CD4-positive, alpha-beta T cell treated with Interferon alpha-2 for 1 hour (primary cell): ENCODE data around the gene STAT3.
"Not testable (repeated sequence)": the region's sequence is repeated elsewhere in the genome, so short reads cannot be mapped to it uniquely, and the experiment has no call there.

Experiments
- DNase-seq, 2 donors: peaks; one replicate each; pipeline ENCODE4 v3.0.0-alpha.2; 2020 to 2022

Gene STAT3

DNA sequence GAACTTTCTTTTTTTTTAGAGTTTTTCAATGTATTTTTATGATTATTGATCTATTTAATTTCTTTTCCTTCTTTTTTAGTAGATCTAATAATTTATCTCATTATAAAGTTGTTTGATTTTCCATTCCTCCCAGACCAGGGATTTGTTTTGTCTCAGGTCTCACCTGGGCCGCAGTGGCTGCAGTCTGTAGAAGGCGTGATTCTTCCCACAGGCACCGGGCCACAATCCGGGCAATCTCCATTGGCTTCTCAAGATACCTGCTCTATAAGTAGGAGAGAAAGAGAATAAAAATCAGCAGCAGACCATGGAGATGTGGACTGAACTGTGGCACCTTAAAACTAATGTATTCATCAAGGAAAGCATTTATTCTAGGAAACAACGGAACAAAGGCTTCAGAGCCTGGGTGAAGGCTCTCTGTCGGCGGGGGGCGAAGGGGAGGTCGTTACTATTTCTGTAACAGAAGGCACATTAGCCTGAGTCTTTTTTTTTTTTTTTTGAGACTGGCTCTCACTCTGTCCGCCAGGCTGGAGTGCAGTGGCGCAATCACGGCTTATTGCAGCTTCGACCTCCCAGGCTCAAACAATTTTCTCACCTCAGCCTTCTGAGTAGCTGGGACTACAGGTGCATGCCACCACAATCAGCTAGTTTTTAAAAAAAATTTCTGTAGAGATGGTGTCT lies 42.7 kb downstream of the STAT3 start:
- no peak for DNase-seq

DNA sequence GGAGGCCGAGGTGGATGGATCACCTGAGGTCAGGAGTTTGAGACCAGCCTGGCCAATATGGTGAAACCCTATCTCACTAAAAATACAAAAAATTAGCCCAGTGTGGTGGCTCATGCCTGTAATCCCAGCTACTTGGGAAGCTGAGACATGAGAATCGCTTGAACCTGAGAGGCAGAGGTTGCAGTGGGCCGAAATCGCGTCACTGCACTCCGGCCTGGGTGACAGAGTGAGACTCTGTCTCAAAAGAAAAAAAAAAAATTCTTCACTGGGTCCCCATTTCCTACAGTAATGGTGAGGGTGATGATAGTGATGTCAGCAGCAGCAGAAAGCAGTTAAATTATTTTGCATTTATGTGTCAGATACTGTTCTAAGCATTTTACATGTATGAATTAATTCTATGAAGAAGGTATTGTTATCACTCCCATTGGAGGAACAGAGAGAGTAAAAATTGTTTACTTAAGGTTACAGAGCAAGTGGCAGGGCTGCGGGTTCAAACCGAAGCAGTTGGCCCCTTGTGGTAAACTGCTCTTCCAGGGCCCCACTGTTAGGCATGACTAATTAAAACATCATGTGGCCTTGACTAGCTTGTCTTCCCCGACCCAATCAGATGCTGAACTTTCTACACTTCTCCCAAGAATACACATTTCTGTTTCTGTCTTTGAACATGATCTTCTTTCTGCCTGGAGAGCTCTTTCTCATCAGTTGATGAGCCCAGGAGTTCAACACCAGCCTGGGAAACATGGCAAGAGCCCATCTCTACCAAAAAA lies 45.8 kb downstream of the STAT3 start:
- no peak for DNase-seq

DNA sequence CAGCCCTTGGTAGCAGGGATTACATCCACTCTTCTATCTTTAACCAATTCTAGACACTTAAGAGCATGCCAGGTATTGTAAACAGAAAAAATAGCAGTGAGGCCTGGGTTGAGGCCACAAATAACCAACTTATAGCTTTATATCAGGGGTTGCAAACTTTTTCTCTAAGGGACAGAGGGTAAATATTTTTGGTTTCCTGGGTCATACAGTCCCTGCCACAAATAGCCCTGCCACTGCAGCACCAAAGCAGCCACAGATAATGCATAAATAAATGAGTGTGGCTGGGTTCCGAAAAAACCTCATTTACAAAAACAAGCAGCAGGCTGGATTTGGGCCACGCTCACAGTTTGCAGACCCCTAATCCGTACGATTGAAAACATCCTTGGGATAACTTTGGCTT lies 46.7 kb downstream of the STAT3 start:
- no peak for DNase-seq

DNA sequence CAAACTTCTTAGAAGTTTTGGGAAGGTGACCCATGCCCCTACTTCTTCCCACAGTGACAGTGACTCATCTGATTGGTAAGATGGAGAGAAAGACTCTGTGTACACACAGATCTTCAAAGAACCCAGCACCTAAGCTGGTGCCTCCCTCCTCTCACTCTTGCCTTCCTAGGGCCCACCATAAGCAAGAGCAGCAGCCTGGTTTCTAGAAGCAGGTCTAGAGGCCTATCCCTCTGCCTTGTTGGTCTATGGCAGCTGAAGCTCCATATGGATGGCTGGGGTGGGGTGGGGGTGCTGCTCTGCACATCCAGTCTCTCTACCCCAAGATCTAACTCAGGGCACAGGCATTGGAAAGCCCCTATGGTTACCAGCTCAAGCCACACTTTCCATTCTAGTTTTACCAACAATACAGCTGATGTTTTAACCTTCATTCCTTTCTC lies 47.5 kb downstream of the STAT3 start:
- peak in 1 of 2 donors; percentile 32 for DNase-seq

DNA sequence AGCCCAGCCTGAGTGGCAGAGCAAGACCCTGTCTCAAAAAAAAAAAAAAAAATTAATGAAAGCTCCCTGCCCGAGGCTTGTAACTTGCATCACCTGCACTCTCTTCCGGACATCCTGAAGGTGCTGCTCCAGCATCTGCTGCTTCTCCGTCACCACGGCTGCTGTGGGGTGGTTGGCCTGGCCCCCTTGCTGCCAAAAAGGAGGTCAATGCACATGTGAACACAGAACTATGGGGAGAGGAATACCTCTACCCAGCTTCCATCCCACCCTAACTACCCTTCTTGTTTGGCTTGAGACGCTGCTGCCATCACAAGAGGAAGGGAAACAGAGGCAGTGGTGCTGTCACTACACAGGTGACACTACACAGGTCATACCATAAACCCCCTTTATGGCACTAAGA lies 49.0 kb downstream of the STAT3 start:
- no peak for DNase-seq

DNA sequence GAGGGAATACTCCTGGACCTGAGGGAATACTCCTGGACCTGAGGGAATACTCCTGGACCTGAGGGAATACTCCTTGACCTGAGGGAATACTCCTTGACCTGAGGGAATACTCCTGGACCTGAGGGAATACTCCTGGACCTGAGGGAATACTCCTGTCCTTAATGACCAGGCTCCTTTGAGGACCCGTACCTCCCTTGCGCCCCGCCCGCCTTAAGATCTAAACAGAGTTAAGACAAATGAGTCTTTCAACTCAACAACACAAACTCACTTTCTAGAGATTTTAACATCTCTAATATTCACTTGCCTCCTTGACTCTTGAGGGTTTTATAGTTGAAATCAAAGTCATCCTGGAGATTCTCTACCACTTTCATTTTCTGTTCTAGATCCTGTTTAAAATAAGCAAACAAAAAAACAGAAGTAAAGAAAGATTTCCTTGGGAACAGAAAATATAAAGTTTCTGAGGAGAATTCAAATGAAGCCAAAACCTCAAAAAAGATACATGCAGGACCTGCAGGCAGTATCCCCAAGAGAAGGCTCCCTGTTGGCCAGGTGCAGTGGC lies 49.7 kb downstream of the STAT3 start:
- no peak for DNase-seq

DNA sequence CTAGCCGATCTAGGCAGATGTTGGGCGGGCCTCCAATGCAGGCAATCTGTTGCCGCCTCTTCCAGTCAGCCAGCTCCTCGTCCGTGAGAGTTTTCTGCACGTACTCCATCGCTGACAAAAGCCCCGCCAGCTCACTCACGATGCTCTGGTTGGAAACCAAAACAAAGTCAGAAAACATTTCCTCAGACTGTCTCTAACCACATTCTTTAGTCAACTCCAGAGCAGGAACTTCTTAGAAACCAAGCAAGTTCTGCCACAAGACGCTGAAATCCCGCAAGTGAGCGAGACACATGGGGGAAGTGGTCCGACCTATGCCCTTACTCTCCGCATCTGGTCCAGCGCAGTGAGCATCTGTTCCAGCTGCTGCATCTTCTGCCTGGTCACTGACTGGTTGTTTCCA lies 50.8 kb downstream of the STAT3 start:
- peak; percentile 68 to 80 for DNase-seq

DNA sequence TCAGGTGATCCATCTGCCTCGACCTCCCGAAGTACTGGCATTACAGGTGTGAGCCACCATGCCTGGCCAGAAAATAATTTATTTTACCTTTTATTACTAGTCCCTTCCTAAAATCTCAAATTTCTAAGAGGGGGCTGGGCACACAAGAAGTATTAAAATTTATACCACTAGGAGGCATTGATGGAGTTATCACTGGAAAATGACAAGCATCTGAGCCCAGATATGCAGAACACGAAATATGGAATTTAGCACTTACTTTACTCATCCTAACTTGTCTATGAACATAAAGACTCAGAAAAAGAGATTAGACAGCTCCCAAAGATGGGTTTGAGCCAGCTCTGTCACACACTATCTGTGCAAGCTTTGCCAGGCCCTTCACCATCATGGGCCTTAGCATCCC lies 53.6 kb downstream of the STAT3 start:
- DNase-seq, result no peak

DNA sequence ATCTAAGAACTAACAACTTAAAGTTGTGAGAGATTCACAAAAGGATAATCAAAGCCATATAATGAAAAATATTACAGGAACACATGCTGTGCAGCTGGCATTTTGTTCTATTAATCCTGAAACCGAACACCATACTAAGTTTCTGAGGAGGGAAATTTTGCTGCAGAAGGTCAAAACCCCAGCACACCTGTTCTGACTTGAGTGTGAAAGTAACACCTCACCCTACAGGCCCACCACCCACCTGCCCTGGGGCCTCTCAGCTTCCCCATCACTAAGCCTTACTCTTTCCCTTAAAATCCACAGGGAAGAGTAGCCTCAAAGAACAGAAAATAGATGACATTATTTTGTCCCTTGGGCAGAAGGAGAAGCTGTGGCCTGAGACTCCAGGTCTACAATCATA lies 55.2 kb downstream of the STAT3 start:
- DNase-seq, result no peak

DNA sequence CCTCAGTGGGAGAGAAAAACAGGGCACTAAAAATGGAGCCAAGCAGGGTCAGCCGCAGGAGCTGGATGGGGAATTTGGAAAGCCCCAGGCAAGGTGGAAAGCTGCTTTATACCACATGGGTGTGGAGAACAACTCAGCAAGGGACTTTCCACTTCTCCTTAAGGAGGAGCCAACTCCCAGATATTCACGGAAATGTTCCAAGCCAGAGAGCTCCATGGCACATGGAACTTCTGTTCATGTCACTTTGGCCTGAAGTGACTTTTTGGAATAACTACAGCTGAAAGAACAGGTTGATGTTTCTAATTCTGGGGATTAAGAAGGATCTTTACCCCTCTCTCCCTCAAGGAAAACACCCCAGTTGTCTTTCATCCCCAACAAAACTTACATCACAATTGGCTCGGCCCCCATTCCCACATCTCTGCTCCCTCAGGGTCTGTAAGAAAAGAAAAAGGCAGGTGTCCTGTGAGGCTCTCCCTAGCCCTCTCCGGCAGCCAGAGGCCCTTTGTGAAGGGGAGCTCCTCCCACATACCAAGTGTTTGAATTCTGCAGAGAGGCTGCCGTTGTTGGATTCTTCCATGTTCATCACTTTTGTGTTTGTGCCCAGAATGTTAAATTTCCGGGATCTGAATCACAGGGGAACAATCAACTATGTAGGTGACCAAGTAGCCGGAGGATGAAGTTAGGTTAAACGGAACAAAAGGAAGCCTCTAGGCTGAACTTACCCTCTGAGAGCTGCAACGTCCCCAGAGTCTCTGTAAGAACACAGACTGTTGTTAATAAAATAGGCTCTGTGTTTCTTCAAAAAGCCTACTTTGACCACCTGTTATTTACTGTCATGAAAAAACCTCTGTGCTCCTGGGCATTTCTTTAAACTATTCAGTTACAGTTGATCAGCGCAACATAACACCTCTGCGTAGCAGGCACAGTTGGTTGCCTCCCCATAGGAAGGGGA lies 58.9 kb downstream of the STAT3 start:
- no peak for DNase-seq

DNA sequence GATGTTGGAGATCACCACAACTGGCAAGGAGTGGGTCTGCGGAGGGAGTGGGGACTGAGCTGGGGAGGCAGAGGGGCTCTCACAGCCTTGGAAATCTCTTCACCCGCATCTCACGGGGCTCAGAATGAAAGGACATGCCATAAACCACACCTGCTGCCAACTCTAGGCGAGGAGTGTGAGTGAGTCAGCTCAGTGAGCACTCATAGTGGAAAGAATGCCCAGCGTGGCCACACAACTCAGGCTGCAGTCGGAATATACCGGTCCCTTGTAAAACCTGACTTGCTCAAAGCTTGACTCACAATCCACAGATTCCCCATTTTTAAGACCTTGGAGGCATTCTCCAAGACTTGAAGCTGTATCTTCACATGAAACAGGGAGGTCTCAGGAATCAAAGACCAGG lies 63.2 kb downstream of the STAT3 start:
- no peak for DNase-seq

DNA sequence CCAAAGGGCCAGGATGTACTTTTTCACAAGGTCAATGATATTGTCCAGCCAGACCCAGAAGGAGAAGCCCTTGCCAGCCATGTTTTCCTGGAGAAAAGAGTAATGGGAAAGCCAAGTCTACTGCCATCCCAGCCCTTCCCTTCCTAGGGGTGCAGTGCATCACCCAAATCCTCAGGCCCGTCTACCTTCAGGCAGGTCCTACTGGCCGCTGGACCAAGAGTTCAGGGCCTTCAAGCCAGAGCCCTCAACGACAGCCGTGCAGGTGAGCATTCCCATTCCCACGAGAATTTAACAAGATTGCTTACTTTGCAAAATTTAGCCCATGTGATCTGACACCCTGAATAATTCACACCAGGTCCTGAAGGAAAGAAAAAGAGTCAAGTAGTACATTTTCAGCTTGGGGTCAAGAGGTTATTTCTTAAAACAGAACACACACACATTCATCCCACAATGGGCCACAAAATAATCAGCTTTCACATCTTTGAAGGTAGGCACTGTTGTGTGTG lies 64.9 kb downstream of the STAT3 start:
- DNase-seq, result no peak

DNA sequence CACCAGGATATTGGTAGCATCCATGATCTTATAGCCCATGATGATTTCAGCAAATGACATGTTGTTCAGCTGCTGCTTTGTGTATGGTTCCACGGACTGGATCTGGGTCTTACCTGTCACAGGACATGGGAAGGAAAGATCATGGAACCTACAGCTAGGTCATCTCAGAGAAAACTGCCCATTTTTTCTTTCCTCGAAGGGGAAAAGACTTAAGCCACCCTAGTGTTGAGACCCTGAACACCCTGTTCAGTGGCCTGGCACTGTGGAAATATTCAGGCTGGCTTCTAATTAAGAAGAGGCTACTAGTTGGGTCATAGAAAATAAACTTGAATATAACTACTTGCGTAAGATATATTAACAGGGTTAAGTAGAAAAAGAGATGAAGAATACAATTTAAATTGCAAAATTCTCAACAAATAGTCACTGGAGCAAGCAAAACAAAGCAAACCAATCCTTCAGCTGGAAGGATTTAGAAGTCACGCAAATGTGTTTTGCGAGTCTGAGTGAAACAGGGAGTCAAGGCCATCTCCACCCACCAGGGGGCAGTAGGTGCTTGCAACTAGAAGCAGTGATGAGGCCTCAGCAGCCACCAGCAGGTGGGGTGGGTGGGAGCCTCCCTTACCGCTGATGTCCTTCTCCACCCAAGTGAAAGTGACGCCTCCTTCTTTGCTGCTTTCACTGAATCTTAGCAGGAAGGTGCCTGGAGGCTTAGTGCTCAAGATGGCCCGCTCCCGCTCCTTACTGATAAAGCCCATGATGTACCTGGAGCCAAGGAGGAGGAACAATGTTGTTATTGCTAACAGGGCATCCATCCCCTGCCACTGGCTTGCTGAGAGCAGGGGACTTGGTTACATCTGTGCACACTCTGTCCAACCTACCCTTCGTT lies 65.6 kb downstream of the STAT3 start:
- DNase-seq, result peak; percentile 92 to 94

DNA sequence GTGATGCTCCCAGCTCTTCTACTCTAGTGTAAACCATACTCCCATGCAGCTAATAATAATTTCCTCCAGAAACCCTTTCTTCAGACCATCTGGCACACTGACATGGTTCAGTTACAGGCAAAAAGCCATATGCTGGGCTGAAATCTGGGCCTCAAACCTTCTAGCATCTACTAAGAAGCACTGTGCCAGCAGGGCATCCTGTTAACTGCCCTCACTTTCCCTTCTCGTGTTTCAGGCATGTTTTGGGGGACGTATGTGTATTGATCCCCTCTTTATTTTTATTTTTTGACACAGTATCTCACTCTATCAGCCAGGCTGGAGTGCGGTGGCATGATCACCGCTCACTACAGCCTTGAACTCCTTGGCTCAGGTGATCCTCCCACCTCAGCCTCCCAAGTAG lies 66.7 kb downstream of the STAT3 start:
- DNase-seq, result no peak

DNA sequence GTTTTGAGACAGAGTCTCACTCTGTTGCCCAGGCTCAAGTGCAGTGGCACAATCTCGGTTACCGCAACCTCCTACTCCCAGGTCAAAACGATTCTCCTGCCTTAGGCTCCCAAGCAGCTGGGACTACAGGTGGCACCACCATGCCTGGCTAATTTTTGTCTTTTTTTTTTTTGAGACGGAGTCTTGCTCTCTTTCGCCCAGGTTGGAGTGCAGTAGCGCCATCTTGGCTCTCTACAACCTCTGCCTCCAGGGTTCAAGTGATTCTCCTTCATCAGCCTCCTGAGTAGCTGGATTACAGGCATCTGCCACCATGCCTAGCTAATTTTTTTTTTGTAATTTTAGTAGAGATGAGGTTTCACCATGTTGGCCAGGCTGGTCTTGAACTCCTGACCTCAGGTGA lies 70.3 kb downstream of the STAT3 start:
- DNase-seq, result not testable (repeated sequence)

DNA sequence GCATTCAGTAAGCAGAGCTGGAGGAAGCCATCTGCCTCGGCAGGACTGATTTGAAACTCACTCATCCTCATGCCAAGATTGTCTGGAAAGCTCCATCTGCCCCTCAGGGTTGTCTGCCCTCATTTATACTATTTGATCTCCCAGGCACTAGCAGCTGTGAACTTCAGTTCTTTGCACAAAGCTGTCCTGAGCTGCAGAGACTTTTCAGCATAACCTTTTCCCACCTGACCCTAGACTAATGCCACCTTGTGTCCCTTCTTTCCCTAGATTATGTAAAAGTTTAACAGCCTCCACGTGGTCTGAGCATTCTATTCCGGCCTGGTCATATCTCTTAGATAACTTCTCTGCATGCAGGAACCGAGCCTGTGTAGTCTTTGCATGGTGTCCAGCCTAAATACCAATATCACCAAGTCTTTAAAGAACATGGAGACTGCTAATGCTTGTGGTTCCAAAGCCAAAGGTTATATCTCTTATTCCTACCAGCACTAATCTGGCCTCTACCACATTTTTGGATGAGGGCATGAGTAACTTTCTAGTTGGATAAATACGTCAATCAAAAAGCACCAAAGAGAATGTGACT lies 70.9 kb downstream of the STAT3 start:
- no peak for DNase-seq

DNA sequence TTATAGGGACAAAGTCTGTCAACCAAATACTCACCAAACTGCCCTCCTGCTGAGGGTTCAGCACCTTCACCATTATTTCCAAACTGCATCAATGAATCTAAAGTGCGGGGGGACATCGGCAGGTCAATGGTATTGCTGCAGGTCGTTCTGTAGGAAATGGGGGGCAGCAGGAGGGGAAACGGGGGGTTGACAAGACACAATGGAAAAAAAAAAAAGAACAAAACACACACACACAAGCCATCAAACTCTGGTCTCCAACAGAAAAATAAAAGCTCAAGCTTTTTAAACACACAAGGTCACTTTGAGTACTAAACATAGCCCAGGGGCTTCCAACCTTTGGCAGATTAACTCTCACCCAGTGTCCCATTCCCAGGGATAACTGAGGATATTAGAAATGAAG lies 71.5 kb downstream of the STAT3 start:
- DNase-seq, result no peak

DNA sequence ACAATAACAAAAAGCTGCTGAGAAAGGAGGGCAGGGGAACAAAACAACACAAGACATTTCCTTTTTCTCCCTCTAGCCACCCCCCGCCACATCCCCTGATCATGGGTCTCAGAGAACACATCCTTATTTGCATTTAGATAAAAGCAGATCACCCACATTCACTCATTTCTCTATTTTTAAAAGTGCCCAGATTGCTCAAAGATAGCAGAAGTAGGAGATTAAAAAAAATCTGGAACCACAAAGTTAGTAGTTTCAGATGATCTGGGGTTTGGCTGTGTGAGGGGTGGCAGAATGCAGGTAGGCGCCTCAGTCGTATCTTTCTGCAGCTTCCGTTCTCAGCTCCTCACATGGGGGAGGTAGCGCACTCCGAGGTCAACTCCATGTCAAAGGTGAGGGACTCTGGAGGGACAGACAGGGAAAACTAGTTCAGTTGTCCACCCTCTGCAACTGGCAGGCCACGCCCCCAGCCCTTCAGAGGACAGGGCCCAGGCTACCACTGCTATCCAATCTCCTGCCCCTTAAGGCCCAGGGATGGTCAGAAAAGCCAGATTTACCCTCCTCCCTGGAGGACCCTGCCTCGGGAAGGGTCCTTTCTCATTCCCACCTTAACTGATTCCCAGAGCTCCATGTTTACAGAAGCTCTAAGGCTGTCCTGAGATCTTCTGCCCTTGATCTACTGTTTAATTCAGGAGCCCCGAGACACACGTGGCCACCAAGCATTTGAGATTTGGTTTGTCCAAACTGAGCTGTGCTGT lies 72.7 kb downstream of the STAT3 start:
- DNase-seq, result peak; percentile 18 to 36

DNA sequence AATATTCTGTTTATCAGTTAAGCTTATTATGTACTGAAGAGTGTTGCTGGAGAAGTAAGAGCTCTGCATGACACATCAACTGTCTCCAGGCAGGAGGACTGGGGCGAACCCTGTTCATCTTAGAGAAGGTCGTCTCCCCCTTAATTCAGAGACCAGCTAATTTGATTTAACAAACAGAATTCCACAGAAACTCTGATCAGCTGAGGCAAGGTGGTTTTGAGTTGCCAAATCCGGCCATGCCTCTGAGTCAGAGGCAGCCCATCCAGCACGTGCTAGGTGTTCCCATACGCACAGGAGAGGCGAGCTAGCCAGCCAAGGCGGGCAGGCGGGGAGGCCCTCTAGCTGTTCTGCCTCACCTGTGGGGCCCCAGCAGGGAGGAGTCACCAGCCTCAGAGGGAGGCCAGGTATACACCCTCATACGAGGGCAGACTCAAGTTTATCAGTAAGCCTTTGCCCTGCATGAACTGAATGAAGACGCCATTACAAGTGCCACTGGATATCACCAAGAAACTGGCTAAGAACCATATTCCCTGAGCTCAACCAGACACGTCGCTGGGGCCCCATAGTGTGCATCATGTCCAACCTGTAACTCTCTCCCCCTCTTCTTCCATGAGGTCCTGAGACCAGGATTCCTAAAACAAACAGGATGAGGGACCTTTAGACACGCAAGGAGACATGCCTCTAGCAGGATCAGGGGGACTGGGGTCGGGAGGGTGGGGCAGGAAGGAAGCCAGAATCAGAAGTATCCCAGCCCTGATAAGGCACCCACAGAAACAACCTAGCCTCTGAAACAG lies 74.3 kb downstream of the STAT3 start:
- DNase-seq, result no peak

DNA sequence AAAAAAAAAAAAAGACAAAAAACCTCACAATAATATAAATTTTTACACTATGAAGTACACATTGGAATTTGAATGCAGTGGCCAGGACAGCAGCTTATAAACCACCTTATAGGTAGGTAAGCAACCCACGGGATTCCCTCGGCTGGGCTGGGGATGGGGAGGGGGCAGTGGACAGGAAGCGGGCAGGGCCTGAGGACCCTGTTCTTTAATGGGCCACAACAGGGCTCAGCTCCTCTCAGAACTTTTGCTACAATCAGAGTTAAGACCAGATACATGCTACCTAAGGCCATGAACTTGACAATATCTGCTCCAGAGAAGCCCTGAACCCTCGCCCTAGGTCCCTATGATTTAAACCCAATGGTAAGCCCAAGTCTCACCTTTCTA lies 74.9 kb downstream of the STAT3 start:
- DNase-seq, result no peak
